ENCODE data around the gene RAD51.

- TF ChIP-seq SIN3A (IDR thresholded peaks at IDR 0.05; ENCODE audit: borderline replicate concordance, insufficient read depth, low read depth, low read length) = no peak
- no peak for TF ChIP-seq CTCF (IDR thresholded peaks at IDR 0.05)
- TF ChIP-seq POLR2AphosphoS5 (IDR thresholded peaks at IDR 0.05; ENCODE audit: low read depth, low read length) = no peak
Observed at GRCh38 chr15:40762919-40763800, 68.2 kb downstream of the RAD51 start.
